ENCODE measurements around the gene CARD11.
"Not testable (repeated sequence)": the region's sequence is repeated elsewhere in the genome, so short reads cannot be mapped to it uniquely, and the experiment has no call there.

The CARD11 gene

GRCh38 chr7:2922866-2923265, 120.8 kb downstream of the CARD11 start:
- no peak for DNase-seq

DNA sequence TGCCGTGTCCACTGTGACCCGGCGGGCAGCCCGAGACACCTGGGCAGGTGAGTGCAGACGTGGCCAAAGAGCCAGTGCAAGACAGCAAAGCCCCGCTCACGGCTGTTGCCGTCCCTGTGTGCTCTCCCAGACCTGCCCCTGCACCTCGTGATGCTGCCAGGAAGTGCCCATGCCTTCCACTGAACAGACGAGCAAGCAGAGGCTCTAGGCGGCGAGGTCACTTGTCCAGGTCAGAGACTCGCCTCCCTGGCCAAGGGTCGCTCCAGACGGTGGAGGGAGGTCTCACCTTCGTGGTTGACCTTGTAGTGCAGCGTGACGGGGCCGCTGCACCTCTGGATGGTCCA, 121.3 kb downstream of the CARD11 start:
- no peak for DNase-seq

- DNase-seq, result no peak
Measured at GRCh38 chr7:2921653-2922347, 121.9 kb downstream of the CARD11 start.

DNA sequence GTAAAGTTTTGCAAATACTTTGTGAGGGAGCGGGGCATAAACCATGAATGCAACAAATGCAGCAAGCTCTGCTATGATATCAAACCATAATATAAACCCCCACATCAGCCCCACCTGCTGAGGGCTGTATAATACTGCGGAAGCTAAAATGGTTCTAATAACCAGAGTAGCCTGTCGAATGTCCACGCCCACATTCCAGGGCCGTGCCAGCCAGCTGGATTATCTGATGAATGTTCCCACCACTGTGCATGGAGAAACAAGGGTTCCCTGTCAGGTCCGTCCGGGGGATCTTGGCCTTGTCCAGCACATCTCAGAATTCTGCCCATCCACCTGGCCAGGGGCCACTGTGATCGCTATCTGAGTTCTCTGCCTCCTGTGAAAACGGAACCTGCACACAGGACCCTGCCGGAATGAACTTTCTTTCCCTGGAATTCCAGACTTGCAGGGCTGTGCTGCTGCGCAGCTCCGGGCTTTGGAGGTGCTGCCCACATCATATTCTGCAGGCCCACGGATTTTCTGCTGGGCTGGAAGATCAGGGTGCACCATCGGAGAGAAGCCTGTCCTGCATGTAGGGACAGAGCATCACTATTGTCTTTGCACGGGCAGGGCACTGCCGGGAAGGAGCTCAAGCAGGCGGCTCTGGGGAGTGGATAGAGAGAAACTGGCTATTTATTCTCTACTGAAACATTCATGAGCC, 122.6 kb downstream of the CARD11 start:
- DNase-seq, result no peak

DNA sequence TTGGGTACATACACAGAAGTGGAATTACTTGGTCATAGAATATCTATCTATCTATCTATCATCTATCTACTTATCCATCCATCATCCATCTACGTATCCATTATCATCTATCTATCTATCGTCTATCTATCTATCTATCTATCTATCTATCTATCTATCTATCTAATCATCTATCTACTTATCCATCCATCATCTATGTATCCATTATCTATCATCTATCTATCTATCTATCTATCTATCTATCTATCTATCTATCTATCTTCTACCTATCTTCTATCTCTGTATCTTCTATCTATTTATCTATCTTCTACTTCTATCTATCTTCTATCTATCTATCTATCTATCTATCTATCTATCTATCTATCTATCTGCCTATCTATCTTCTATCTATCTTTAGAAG, 123.2 kb downstream of the CARD11 start:
- not testable (repeated sequence) for DNase-seq

- DNase-seq, result no peak
Measured at GRCh38 chr7:2920041-2920440, 123.6 kb downstream of the CARD11 start.

DNA sequence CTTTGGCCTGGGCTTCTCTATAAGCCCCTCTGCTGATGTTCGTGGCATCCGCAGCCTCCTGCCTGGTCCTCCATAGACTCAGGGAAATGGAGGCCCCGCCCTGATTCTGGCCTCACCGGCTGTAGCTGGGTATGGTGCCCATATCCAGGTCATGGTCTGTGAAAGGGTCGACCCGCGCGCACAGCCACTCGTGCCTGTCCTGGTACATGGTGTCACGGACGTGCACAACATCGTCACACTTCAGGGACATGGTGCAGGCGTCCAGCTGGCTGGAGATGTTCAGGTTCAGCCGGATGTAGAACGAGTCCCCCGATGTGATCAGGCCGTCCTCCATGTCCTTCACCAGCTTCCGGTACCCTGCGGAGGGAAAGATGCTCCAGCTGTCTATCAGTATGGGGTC, 124.4 kb downstream of the CARD11 start:
- DNase-seq, result no peak

DNA sequence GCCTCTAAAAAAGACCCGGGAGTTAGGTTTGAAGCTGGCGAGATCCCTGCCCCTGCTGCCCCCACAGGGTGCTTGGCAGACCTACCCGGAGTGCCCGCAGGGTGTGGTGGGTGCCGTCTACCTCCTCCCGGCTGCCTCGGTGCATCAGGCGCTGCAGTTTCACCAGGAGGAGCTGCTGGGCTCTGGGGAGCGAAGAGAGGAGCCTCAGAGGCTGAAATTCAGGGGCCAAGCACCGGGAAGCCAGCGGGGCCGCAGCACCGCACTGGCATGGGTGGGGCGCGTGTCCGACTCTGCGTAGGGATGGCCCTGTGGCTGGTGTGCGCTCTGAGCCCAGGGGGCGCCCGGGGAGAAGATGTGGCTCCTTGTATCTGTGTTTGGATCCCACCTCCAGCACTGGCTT, 125.3 kb downstream of the CARD11 start:
- DNase-seq, result no peak

- DNase-seq, result no peak
Measured at GRCh38 chr7:2915023-2915422, 128.6 kb downstream of the CARD11 start.

GRCh38 chr7:2913760-2914387, 129.8 kb downstream of the CARD11 start:
- DNase-seq, result no peak

GRCh38 chr7:2912684-2913439, 130.8 kb downstream of the CARD11 start:
- no peak for DNase-seq

DNA sequence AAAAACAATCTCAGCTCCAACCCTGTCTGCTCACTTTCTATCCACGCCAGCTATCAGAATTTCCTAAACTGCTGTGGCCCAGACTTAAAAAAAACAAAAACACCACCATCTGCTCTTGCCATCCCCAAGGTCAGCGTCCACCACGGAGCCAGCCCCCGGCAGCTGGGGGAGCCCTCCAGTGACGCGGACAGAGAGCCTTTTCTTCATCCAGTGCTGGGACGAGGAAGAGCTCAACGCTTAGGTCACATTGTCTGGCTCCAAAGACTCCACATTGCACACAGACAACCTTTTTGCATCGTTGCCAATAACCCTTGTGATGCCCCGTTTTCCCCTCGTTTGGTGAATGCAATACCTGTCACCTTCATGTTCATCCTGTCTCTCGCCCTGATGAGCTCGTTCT, 132.2 kb downstream of the CARD11 start:
- no peak for DNase-seq

GRCh38 chr7:2909471-2910039, 134.1 kb downstream of the CARD11 start:
- DNase-seq, result no peak

- DNase-seq, result no peak
Measured at GRCh38 chr7:2909043-2909442, 134.6 kb downstream of the CARD11 start.

DNA sequence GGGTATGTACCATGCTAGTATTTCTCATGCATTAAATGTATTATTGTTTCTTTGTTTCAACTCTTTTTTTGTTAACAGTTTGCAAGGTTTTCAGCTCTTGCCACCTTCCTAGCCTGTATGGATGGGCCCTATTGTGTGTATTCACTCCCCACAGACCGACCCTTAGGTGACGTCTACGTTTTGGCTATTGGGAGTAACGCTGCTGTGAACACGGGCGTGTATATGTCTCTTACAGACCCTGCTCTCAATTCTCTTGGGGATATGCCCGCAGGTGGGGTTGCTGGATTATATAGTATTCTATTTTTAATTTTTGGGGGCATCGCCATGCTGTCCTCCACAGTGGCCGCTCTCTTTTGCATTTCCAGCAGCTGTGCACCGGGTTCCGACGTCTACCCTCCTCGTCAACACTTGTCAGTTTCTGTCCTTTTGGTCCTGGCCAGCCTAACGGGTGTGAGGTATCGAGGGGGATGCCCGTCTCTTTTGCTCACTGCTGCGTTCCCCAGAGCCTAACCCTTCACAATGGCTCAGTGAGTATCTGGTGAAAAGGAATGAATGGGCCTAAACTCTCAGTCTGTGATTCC, 135.5 kb downstream of the CARD11 start:
- DNase-seq, result no peak

GRCh38 chr7:2906197-2906931, 137.3 kb downstream of the CARD11 start:
- DNase-seq, result no peak

- no peak for DNase-seq
Measured at GRCh38 chr7:2905500-2905899, 138.2 kb downstream of the CARD11 start.

- no peak for DNase-seq
Measured at GRCh38 chr7:2905027-2905426, 138.6 kb downstream of the CARD11 start.

GRCh38 chr7:2904202-2904601, 139.5 kb downstream of the CARD11 start:
- no peak for DNase-seq

DNA sequence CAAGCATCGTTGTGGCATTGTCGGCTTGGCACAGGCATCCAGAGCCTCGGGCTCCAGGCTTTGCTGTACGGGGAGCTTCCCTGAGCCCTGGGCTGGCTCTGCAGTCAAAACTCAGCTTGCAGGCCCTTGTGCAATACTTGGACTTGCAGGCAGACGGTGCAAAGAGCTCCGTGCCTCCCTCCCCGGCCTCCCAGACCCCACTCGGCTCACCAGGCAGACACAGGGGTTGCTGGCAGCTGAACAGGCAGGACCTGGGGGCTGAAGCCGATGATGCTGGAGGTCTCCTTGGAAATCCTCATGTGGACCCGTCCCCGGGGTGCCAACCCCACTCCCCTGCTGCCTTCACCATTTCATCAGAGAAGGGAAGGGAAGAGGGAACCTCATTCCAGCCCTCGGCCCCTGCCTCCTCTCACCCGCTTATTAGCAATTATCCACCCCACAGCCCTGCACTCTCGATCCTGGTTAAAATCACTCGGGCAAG, 139.9 kb downstream of the CARD11 start:
- no peak for DNase-seq

- DNase-seq, result no peak
Measured at GRCh38 chr7:2897023-2897422, 146.6 kb downstream of the CARD11 start.

DNA sequence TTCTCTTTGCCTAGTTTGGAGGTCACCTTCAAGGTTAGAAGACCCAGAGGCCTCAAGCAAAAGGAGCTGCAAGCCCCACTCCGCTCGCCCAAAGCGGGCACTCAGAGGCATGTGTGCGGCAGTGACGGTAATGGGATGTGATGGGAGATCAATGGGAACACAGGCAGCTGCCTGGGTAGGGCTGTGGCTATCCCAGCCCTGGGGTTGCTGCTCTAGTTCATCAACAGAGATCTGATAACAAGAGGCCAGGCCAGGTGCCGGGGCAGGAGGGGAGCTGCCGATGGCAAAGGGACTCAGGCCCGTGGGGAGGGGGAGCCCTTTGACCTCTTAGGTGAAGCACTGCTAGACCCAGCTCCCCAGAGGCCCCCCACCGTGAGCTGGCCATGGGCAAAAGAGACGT, 147.5 kb downstream of the CARD11 start:
- no peak for DNase-seq

All from NCI-H1436 treated with DMSO at 0.1 percent for 48 hours (cell line).